Cortex of kidney (tissue), 1 donor: ENCODE results near the gene CMTM1.

ENCODE experiments used
- DNase-seq: peaks from one replicate; lab custom pipeline; 2025; lab: John Stamatoyannopoulos, UW

Gene CMTM1

GRCh38 chr16:66566051-66566901, at the start of gene CMTM1:
CMTM1 (plus strand) TSS chr16:66566439; CDS start chr16:66566514, 75 bp downstream.
- no peak for DNase-seq

- DNase-seq, result no peak
These were observed 49.8 kb upstream of the CMTM1 start for GRCh38 chr16:66516509-66516807.

GRCh38 chr16:66516808-66517585, 49.2 kb upstream of the CMTM1 start:
- DNase-seq, result no peak

- DNase-seq, result no peak
These were observed 48.5 kb upstream of the CMTM1 start for GRCh38 chr16:66517586-66518263.

- DNase-seq, result no peak
These were observed 46.5 kb upstream of the CMTM1 start for GRCh38 chr16:66519482-66520373.

GRCh38 chr16:66520406-66521170, 45.7 kb upstream of the CMTM1 start:
- no peak for DNase-seq

GRCh38 chr16:66521252-66521713, 45.0 kb upstream of the CMTM1 start:
- no peak for DNase-seq

GRCh38 chr16:66521951-66522771, 44.1 kb upstream of the CMTM1 start:
- no peak for DNase-seq

- no peak for DNase-seq
These were observed 43.2 kb upstream of the CMTM1 start for GRCh38 chr16:66522816-66523590.

- DNase-seq, result no peak
These were observed 42.3 kb upstream of the CMTM1 start for GRCh38 chr16:66523861-66524354.

- DNase-seq, result no peak
These were observed 41.6 kb upstream of the CMTM1 start for GRCh38 chr16:66524601-66525164.

GRCh38 chr16:66525396-66526180, 40.7 kb upstream of the CMTM1 start:
- DNase-seq, result no peak

GRCh38 chr16:66528294-66528693, 37.9 kb upstream of the CMTM1 start:
- no peak for DNase-seq

GRCh38 chr16:66529475-66529874, 36.8 kb upstream of the CMTM1 start:
- DNase-seq, result no peak

- no peak for DNase-seq
These were observed 31.9 kb upstream of the CMTM1 start for GRCh38 chr16:66534376-66534799.

GRCh38 chr16:66536525-66536924, 29.7 kb upstream of the CMTM1 start:
- DNase-seq, result no peak

- no peak for DNase-seq
These were observed 29.0 kb upstream of the CMTM1 start for GRCh38 chr16:66537236-66537635.

GRCh38 chr16:66538910-66539309, 27.3 kb upstream of the CMTM1 start:
- DNase-seq, result no peak
